Embryonic facial prominence (tissue), 1 donor: ENCODE results near the gene ZNF830.
"Not testable (repeated sequence)": the region's sequence is repeated elsewhere in the genome, so short reads cannot be mapped to it uniquely, and the experiment has no call there.

Source experiments
- DNase-seq: peaks from one replicate; pipeline ENCODE4 v3.0.0-alpha.2; 2016; ENCODE audit errors: extremely low spot score

The ZNF830 gene

DNA sequence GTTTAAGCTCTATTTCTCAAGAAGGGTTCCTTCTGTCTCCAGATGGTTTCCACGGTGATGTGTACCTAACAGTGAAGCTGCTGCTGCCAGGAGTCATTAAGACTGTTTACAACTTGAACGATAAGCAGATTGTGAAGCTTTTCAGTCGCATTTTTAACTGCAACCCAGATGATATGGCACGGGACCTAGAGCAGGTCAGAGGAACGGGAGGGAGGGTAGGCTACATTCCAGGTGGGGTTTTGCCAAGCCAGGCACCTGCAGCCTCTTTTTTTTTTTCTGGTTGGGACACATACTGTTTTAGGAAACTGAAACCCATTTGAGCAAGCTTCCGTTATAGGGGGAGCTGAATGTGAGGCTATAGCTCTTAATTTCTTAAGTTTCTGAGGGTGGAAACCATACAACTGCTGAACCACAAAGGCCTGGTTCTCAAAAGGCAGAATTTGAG, 29.6 kb downstream of the ZNF830 start:
- DNase-seq, result no peak

DNA sequence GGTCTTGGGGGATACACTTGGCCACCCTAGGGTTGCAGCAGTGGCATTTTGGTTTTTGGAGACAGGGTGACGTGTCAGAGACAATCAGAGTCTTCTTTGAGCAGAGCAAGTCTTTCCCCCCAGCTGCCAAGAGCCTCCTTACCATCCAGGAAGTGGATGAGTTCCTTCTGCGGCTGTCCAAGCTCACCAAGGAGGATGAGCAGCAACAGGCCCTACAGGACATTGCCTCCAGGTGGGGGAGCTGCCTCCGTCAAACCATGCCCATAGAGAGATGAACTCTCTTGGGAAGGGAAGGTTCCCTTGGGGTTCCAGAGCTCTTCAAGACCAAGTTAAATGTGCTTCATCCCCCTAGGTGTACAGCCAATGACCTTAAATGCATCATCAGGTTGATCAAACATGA, 30.3 kb downstream of the ZNF830 start:
- no peak for DNase-seq

DNA sequence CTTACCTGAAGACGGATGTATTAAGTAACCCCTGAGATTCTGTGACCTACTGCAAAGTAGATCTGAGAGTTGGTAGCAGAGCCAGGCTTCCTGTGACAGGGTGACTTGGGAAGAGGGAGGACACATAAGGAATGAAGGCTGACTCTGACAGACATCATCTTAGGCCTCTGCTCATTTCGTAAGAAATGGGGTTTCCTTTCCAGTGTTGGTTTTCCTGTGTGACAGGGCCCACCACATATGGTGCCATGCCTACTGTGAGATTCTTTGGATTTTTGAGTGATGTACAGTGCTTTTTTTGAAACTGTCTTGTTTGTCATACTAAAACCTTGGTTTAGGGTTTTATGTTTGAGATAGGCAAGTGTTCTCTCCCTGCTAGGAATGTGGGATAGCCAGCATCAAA, 31.7 kb downstream of the ZNF830 start:
- DNase-seq, result no peak

DNA sequence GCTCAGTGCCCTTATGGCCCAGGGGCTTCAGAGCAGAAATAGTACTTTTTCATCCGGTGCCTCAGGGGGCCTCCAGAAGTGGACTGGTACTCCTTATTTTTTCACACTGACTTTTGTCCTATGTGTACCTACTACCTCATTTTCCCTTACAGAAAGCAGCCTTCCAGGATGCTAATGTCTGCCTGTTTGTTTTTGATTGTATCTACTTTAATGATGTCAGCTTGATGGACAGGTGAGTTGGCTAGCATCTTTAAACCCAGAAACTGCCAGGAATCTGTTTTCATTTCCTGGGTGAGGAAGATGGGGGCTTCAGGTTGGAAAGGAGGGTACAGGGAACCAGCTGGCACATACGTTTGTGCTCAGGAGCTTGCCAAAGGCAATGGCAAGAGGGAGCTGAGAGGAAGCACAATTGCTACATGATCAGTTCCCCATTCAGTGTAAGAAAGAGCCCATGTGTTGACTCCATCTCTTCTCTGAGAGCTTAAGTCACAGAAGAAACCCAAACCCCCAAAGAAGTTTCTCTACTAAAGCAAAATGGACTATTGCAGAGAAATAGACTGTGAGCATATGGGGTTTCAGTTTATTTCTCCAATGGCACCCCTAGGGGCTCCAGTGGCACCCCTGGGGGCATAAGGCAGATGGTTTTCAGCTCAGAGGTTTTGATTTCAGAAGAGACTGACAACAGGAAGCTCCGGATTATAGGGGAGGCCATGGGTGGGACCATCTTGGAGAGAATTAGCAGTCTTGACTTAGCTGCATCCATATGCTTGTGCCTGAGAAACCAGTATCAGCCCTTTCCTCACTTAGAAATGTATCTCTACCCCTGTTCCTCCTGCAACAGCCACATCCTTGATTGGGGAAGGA, 35.3 kb downstream of the ZNF830 start:
- no peak for DNase-seq

DNA sequence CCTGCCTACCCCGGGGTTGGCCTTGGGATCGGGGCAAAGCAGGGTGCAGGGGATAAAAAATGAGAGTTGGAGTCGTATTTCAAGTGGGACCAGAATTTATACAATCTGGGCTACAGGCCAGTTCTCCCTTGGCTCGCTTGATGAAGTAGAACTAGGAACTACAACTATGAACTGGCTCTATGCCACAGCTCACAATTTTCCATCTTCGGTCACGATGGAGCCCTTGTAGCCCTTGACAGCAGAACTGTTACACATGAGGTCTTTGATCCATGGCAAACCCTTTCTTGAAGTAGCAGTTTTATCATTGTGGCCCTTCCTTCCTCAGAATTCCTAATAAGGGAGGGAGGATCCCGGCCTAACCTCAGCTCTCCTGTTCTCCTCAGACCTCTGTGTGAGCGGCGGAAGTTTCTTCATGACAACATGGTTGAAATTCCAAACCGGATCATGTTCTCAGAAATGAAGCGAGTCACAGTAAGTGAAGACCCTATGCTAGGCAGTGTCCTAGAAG, 36.1 kb downstream of the ZNF830 start:
- peak; percentile 53 for DNase-seq

DNA sequence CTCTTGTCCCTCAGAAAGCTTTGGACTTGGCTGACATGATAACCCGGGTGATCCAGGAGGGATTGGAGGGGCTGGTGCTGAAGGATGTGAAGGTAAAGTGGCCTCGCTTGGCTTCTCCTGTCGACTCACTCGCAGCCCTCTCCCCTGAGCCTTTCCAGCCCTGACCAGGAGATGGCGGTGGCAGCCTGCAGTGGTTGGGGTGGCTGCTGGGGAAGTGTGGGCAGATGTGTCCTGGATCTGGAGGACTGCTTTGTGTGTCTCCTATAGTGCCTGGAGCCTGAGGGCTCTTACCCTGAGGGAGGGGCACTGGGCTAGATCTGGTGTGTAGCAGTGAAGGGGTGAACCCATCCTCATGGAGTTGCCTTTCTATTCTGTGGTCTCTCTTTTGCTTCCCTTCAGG, 36.9 kb downstream of the ZNF830 start:
- no peak for DNase-seq

DNA sequence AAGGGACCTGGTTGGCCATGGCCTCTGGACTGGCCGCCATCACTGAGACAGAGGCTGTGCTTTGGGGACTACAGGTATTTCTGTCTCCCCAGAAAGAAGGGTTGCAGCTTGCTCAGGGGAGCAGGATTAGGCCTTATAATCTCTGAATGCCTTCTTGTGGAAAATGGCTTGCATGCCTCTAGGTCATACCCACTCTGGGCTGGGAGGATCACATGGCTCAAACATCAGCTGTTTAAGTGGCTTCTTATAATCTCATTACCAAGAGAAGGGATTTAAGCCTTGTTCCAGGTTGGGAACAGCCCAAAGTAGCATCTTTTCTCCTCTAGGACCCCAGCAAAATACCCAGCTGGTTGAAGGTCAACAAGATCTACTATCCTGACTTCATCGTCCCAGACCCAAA, 38.1 kb downstream of the ZNF830 start:
- no peak for DNase-seq

DNA sequence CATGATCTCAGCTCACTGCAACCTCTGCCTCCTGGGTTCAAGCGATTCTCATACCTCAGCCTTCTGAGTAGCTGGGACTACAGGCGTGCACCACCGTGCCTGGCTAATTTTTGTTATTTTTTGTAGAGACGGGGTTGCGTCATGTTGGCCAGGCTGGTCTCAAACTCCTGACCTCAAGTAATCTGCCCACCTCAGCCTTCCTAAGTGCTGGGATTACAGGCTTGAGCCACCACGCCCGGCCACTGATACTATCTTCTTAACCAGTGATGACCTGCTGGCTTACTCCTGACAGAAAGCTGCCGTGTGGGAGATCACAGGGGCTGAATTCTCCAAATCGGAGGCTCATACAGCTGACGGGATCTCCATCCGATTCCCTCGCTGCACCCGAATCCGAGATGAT, 39.6 kb downstream of the ZNF830 start:
- not testable (repeated sequence) for DNase-seq

DNA sequence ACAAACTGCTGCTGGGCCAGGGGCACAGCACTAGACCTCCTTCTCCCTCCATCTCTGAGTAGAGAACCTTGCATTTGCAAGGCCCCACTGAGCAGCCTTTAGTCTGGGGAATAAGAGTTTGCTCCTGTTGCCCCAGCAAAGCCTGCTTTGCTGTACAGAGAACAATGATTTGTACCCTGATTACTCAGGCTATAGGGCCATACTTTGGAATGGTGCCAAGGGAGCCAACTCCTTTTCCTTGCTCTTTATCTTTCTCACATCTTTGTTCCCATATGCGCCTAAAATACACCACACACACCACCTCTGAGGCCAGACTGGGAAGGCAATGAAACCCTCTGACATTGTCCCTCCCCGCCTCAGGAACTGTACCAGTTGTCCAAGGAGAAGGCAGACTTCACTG, 40.2 kb downstream of the ZNF830 start:
- DNase-seq, result no peak

DNA sequence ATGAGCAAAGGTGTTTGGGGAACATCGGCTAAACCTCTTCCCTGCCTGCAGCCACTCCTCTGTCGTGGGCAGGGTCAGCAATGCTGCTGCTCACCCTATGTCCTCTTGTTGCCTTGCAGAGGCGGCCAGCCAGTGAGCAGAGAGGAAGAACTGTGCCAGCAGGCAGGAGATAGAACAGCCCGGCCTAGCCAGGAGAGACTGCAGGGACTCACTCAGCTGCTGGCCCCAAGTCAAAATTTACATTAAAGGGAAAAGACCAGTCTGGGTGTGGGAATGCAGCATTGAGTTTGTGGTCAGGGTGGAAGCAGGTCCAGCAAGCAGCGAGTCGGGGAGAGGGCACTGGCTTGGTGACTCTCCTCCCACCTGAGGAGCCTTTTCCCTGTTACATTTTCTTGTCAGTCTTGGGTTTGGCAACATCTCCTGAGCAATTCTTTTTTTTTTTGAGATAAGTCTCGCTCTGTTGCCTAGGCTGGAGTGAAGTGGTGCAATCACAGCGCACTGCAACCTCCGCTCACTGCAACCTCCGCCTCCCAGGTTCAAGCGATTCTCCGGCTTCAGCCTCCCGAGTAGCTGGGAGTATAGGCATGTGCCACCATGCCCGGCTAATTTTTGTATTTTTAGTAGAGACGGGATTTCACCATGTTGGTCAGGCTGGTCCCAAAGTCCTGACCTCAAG, 41.7 kb downstream of the ZNF830 start:
- no peak for DNase-seq

DNA sequence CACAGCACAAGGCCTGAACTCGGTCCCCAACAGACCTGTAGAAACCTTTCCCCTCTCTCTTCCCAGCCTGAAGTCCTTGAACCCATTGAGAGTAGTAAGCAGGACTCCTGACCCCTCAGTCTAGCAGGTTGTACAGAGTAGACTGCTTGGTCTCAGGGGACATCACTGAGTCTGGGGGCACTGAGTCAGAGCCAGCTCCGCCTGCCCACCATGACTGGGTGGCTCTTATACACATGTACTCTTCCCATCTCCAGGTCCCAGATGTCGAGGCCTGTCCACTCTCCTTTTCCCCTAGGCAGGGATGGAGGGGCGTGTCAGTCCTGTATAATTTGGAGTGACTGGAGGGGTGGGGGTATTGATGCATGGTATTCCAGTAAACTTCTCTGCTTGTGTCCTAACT, 42.4 kb downstream of the ZNF830 start:
- no peak for DNase-seq

DNA sequence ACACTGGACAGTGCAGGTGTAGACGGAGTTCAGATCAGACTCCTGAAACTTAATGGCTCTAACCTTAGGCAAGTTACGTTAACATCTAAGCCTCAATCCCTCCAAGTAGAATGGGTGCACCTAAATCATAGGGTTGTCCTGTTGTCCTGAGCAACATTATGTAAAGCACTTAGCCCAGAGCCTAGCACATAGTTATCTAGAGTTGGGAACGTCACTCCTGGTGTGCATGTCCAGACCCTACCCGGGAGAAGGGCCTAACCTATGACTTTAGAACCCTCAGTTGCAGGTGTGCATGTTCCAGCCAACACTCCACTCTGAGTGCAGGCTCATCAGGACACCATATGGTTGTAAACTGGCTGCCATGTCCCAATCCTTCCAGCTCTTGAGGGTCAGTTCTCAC, 45.0 kb downstream of the ZNF830 start:
- no peak for DNase-seq

DNA sequence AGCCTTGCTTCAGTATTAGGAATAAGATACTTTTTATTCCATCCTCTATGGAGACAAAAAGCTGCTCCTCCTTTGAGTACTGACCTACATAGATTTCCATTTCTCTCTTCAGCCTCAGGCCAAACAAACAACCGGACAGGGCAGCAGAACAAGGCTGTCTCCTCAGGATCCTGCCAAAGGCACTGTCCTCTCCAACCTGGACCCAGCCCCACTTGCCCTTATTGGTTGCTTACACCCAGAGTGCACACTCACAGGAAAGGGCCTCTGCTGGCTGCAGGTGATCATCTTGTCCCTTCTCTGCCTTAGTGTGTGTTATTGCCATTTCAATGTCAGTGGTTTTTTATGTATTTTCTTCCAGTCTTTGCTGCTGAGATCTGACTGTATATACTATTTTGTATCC, 45.6 kb downstream of the ZNF830 start:
- DNase-seq, result no peak

DNA sequence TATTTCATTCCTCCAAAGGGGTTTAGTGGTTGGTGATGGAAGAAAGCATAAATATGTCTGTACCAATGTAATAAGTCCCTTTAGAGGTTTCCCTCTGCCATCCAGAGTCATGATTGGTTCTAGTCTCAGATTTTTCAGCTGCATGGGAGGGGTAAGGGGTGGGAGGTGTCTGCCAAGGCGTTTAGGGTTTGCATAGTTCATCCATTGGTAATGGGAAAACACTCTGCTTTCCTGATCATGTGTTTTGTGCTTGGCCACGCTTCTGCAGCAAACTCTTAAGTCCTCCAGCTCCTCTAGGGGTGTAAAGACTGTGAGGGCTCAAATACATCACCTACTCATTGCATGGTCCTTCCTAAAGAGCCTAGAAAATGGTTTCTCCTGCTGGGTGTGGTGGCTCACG, 48.8 kb downstream of the ZNF830 start:
- no peak for DNase-seq

DNA sequence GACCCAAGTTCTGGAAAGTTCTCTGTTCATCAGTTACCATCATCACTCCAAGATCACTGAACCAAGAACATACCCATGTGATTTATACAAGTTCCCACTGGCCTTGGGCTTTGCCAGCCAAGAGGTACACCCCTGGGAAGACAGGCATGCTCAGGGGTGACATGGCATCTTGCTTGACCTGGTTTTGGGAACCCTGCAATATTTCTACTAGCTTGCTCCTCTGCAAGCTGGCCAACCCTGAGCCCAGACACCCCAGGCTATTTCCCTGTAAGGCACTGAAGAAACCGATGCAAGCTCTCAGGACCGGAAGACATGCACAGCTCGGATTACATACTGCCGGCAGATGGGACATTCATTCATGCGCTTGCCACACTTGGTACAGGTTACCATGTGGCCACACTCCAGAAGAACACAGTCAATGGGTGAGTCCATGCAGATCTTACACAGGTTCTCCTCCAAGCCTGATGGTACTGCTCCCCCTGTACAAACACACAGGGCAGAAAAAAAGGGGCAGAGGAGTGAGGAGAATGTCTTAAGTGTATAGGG, 50.4 kb downstream of the ZNF830 start:
- DNase-seq, result no peak
